SK-N-SH treated with all-trans-retinoic acid at 6 μM for 48 hours (cell line): ENCODE results near the gene SH3PXD2A.

Experiments used
- ATAC-seq: fragments of 200-7000 bp; cut with Tn5 transposase; 3 replicates; pipeline ENCODE4 v1.9.1; 2020; ENCODE audit warnings: mild to moderate bottlenecking, moderate library complexity
- BACH2 ChIP-seq: fragments of 250-450 bp; sonication (Bioruptor Pico); IDR thresholded peaks from 2 replicates; pipeline ENCODE4 v1.9.0; 2021; ENCODE audit warnings: mild to moderate bottlenecking, borderline replicate concordance
- CREB5 ChIP-seq: fragments of 250-450 bp; sonication (Bioruptor Pico); IDR thresholded peaks from 2 replicates; pipeline ENCODE4 v1.5.1; 2020; ENCODE audit warnings: low read depth, mild to moderate bottlenecking, moderate library complexity
- CSDC2 ChIP-seq: fragments of 250-450 bp; sonication (Bioruptor Pico); IDR thresholded peaks from 2 replicates; pipeline ENCODE4 v1.5.0; 2020; ENCODE audit warnings: mild to moderate bottlenecking, moderate library complexity
- CSRNP3 ChIP-seq: fragments of 250-450 bp; sonication (Bioruptor Pico); IDR thresholded peaks from 2 replicates; pipeline ENCODE4 v1.5.1; 2021; ENCODE audit warnings: mild to moderate bottlenecking, moderate library complexity
- GLIS3 ChIP-seq: fragments of 250-450 bp; sonication (Bioruptor Pico); IDR thresholded peaks from 2 replicates; pipeline ENCODE4 v1.5.0; 2020; ENCODE audit warnings: mild to moderate bottlenecking, moderate library complexity
- ISL1 ChIP-seq: fragments of 250-450 bp; sonication (Bioruptor Pico); IDR thresholded peaks from 2 replicates; pipeline ENCODE4 v2.1.2; 2022; ENCODE audit warnings: mild to moderate bottlenecking, moderate library complexity
- OSR1 ChIP-seq: fragments of 250-450 bp; sonication (Bioruptor Pico); IDR thresholded peaks from 2 replicates; pipeline ENCODE4 v1.8.0; 2022; ENCODE audit warnings: moderate library complexity, mild to moderate bottlenecking, inconsistent platforms
- PATZ1 ChIP-seq: fragments of 250-450 bp; sonication (Bioruptor Pico); IDR thresholded peaks from 2 replicates; pipeline ENCODE4 v1.8.0; 2020; ENCODE audit warnings: mild to moderate bottlenecking, moderate library complexity, borderline replicate concordance
- PPARA ChIP-seq: fragments of 250-450 bp; sonication (Bioruptor Pico); IDR thresholded peaks from 2 replicates; pipeline ENCODE4 v1.5.0; 2020; ENCODE audit warnings: mild to moderate bottlenecking, borderline replicate concordance
- RARB ChIP-seq: fragments of 250-450 bp; sonication (Bioruptor Pico); IDR thresholded peaks from 2 replicates; pipeline ENCODE4 v1.8.0; 2021; ENCODE audit warnings: mild to moderate bottlenecking, moderate library complexity
- SNAI2 ChIP-seq: fragments of 250-450 bp; sonication (Bioruptor Pico); IDR thresholded peaks from 2 replicates; pipeline ENCODE4 v1.5.0; 2020; ENCODE audit warnings: mild to moderate bottlenecking, moderate library complexity
- TCF4 ChIP-seq: fragments of 250-450 bp; sonication (Bioruptor Pico); IDR thresholded peaks from 2 replicates; pipeline ENCODE4 v1.8.0; 2021; ENCODE audit warnings: mild to moderate bottlenecking, moderate library complexity, borderline replicate concordance
- TOX ChIP-seq: fragments of 250-450 bp; sonication (Bioruptor Pico); IDR thresholded peaks from 2 replicates; pipeline ENCODE4 v1.8.0; 2021; ENCODE audit warnings: mild to moderate bottlenecking, moderate library complexity, borderline replicate concordance
- TSHZ2 ChIP-seq: fragments of 250-450 bp; sonication (Bioruptor Pico); IDR thresholded peaks from 2 replicates; pipeline ENCODE4 v1.5.0; 2020; ENCODE audit warnings: mild to moderate bottlenecking, moderate library complexity
- ZC3H10 ChIP-seq: fragments of 250-450 bp; sonication (Bioruptor Pico); IDR thresholded peaks from 2 replicates; pipeline ENCODE4 v1.5.1; 2021; ENCODE audit warnings: mild to moderate bottlenecking, moderate library complexity
- ZFP3 ChIP-seq: fragments of 250-450 bp; sonication (Bioruptor Pico); IDR thresholded peaks from 2 replicates; pipeline ENCODE4 v1.5.0; 2020; ENCODE audit warnings: mild to moderate bottlenecking, moderate library complexity
- ZFP30 ChIP-seq: fragments of 450-650 bp; formaldehyde crosslinking; IDR thresholded peaks from 2 replicates; pipeline ENCODE4 v1.5.0; 2022; ENCODE audit warnings: mild to moderate bottlenecking, moderate library complexity
- ZNF565 ChIP-seq: fragments of 450-650 bp; formaldehyde crosslinking; conservative IDR thresholded peaks from 2 replicates; pipeline ENCODE4 v1.5.0; 2020; ENCODE audit warnings: low read depth, mild to moderate bottlenecking, moderate library complexity
- ZNF70 ChIP-seq: fragments of 450-650 bp; formaldehyde crosslinking; IDR thresholded peaks from 2 replicates; pipeline ENCODE4 v1.5.0; 2020; ENCODE audit warnings: mild to moderate bottlenecking, moderate library complexity
- ZNF8 ChIP-seq: fragments of 450-650 bp; formaldehyde crosslinking; IDR thresholded peaks from 2 replicates; pipeline ENCODE4 v1.5.0; 2020; ENCODE audit warnings: mild to moderate bottlenecking, moderate library complexity
- TF ChIP-seq, protein P1 (sequence below): fragments of 250-450 bp; sonication (Bioruptor Pico); IDR thresholded peaks from 2 replicates; pipeline ENCODE4 v1.8.0; 2021; ENCODE audit warnings: low read depth, mild to moderate bottlenecking, moderate library complexity, borderline replicate concordance

The SH3PXD2A gene

GRCh38 chr10:103839872-103840739 is 15.3 kb downstream of the SH3PXD2A start:
- no peak for ATAC-seq
- no peak for TF ChIP-seq ZFP3 (CRISPR knock-in tag)
- no peak for TF ChIP-seq TOX (CRISPR knock-in tag)
- no peak for TF ChIP-seq ISL1 (CRISPR knock-in tag)
- no peak for TF ChIP-seq ZC3H10 (CRISPR knock-in tag)
- no peak for TF ChIP-seq CSDC2 (CRISPR knock-in tag)
- TF ChIP-seq GLIS3 (CRISPR knock-in tag), result no peak
- no peak for TF ChIP-seq CSRNP3 (CRISPR knock-in tag)
- TF ChIP-seq ZNF8 (CRISPR knock-in tag), result no peak
- TF ChIP-seq, protein P1, sequence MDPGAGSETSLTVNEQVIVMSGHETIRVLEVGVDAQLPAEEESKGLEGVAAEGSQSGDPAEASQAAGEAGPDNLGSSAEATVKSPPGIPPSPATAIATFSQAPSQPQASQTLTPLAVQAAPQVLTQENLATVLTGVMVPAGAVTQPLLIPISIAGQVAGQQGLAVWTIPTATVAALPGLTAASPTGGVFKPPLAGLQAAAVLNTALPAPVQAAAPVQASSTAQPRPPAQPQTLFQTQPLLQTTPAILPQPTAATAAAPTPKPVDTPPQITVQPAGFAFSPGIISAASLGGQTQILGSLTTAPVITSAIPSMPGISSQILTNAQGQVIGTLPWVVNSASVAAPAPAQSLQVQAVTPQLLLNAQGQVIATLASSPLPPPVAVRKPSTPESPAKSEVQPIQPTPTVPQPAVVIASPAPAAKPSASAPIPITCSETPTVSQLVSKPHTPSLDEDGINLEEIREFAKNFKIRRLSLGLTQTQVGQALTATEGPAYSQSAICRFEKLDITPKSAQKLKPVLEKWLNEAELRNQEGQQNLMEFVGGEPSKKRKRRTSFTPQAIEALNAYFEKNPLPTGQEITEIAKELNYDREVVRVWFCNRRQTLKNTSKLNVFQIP (CRISPR knock-in tag), result no peak
- TF ChIP-seq ZNF70, result no peak
- no peak for TF ChIP-seq SNAI2 (CRISPR knock-in tag)
- no peak for TF ChIP-seq PPARA (CRISPR knock-in tag)
- TF ChIP-seq ZFP30 (CRISPR knock-in tag), result no peak
- TF ChIP-seq OSR1 (CRISPR knock-in tag), result no peak
- TF ChIP-seq BACH2, result no peak
- TF ChIP-seq RARB (CRISPR knock-in tag), result no peak
- no peak for TF ChIP-seq TCF4 (CRISPR knock-in tag)
- no peak for TF ChIP-seq ZNF565 (CRISPR knock-in tag)
- no peak for TF ChIP-seq CREB5 (CRISPR knock-in tag)
- no peak for TF ChIP-seq PATZ1 (CRISPR knock-in tag)

GRCh38 chr10:103839519-103839871 is 15.9 kb downstream of the SH3PXD2A start:
- no peak for ATAC-seq
- no peak for TF ChIP-seq CSDC2 (CRISPR knock-in tag)
- TF ChIP-seq ZFP3 (CRISPR knock-in tag), result no peak
- TF ChIP-seq, protein P1 (CRISPR knock-in tag), result no peak
- no peak for TF ChIP-seq ZNF565 (CRISPR knock-in tag)
- TF ChIP-seq TCF4 (CRISPR knock-in tag), result no peak
- TF ChIP-seq CREB5 (CRISPR knock-in tag), result no peak
- TF ChIP-seq GLIS3 (CRISPR knock-in tag), result no peak
- no peak for TF ChIP-seq CSRNP3 (CRISPR knock-in tag)
- no peak for TF ChIP-seq SNAI2 (CRISPR knock-in tag)
- no peak for TF ChIP-seq PATZ1 (CRISPR knock-in tag)
- TF ChIP-seq OSR1 (CRISPR knock-in tag), result no peak
- no peak for TF ChIP-seq PPARA (CRISPR knock-in tag)
- TF ChIP-seq TSHZ2 (CRISPR knock-in tag), result no peak
- TF ChIP-seq BACH2, result no peak
- TF ChIP-seq ISL1 (CRISPR knock-in tag), result no peak
- TF ChIP-seq ZC3H10 (CRISPR knock-in tag), result no peak
- TF ChIP-seq ZNF8 (CRISPR knock-in tag), result no peak
